Right atrium auricular region (tissue), 2 donors: Measurements from ENCODE around the gene EPYC. TPM values are rescaled to one million over a fixed set of nuclear protein-coding genes. Genes with fewer than 3 reads are reported as not detected.
"Not testable (repeated sequence)": the region's sequence is repeated elsewhere in the genome, so short reads cannot be mapped to it uniquely, and the experiment has no call there.

Source experiments
- DNase-seq: peaks from one replicate; pipeline ENCODE4 v3.0.0-alpha.2; 2019; ENCODE audit warnings: low spot score
- H3K27ac ChIP-seq, 2 donors: fragments of 200-600 bp; sonication (generic); 1 replicate in 1 of 2; 2 replicates in 1 of 2; pipeline ENCODE4 v1.5.1; 2016 to 2019
- H3K27me3 ChIP-seq, 2 donors: fragments of 200-600 bp; sonication (generic); one replicate each; pipeline versions ENCODE4 v1.5.1 to v1.6.0; 2017 to 2019
- H3K36me3 ChIP-seq: fragments of 200-600 bp; sonication (generic); one replicate; pipeline ENCODE4 v1.5.1; 2016
- H3K4me1 ChIP-seq, 2 donors: fragments of 200-600 bp; sonication (generic); one replicate each; pipeline versions ENCODE4 v1.5.1 to v1.6.0; 2017 to 2019
- H3K4me3 ChIP-seq, 2 donors: fragments of 200-600 bp; sonication (generic); 1 replicate in 1 of 2; 2 replicates in 1 of 2; pipeline ENCODE4 v1.5.1; 2017 to 2019; ENCODE audit warnings: mild to moderate bottlenecking in 1 of 2, moderate library complexity in 1 of 2
- H3K9me3 ChIP-seq, 2 donors: fragments of 200-600 bp; sonication (generic); one replicate each; pipeline ENCODE4 v1.5.1; 2019
- total RNA-seq, 2 donors: library from RNA; depleted of rRNA; stranded (reverse); fragments of >200 nt; gene quantifications; one replicate each; pipeline ENCODE4 v1.1.0, GENCODE V29; 2016
- TF ChIP-seq, protein P1 (sequence below), 2 donors: fragments of 200-600 bp; sonication (generic); IDR thresholded peaks; one replicate each; pipeline ENCODE4 v1.5.1; 2019; ENCODE audit warnings: antibody characterized with exemption in 2 of 2

The EPYC gene
- total RNA-seq, 2 donors from 2014 or later: not detected

DNA sequence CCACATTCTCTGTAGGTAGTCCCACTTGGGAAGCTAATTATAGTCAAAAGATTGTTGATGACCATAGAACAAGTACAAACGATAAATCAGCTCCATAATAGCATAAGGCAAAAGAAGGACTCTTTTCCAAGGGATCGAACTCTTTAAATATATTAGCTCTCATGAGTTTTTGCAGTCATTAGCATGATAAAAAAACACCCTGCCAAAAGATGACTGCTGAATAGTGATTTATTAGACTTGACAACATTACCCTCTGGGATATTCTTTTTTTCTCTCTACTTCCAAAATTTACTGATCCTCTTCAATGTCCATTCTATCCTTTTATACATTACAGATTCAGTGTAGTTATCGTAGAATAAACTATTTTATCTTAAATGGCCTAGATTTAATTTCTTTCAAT lies 14.2 kb downstream of the EPYC start:
- H3K27ac ChIP-seq: peak overlapping the region; percentile 5 to 26
- H3K36me3 ChIP-seq: no peaks in the 10 kb centered on the region
- TF ChIP-seq, protein P1, sequence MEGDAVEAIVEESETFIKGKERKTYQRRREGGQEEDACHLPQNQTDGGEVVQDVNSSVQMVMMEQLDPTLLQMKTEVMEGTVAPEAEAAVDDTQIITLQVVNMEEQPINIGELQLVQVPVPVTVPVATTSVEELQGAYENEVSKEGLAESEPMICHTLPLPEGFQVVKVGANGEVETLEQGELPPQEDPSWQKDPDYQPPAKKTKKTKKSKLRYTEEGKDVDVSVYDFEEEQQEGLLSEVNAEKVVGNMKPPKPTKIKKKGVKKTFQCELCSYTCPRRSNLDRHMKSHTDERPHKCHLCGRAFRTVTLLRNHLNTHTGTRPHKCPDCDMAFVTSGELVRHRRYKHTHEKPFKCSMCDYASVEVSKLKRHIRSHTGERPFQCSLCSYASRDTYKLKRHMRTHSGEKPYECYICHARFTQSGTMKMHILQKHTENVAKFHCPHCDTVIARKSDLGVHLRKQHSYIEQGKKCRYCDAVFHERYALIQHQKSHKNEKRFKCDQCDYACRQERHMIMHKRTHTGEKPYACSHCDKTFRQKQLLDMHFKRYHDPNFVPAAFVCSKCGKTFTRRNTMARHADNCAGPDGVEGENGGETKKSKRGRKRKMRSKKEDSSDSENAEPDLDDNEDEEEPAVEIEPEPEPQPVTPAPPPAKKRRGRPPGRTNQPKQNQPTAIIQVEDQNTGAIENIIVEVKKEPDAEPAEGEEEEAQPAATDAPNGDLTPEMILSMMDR (IDR thresholded peaks at IDR 0.05): no peak
- no peak for DNase-seq
- H3K4me1 ChIP-seq: no peaks in the 10 kb centered on the region
- H3K4me3 ChIP-seq: no peak overlapping the region
- peaks cover 0 to 6% of the 10 kb centered on the region in 2 donors for H3K9me3 ChIP-seq
- H3K27me3 ChIP-seq: no peaks in the 10 kb centered on the region

DNA sequence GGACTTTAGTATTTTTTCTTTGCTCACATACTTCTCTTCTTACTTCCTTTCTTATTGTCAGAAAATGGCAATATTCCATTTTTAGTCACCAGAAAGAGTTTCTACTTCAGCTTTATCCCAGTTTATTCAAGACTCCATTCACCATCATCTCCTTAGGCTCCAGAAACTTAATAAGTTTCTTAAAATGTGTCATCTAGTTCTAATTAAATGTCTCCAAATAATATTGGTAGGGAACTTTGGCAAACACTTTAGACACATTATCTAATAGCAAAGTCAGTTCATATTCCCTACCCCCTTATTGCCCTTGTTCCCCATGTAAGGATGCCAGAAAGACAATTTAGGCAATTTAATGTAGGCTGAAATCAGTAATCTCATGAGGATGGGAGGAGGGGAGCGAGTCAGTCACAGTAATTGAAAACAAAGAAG lies 15.1 kb downstream of the EPYC start:
- DNase-seq: no peak
- Histone ChIP-seq H3K36me3 (no peaks in the 10 kb centered on the region), H3K4me3 (no peak overlapping the region), H3K27me3 (no peaks in the 10 kb centered on the region), H3K4me1 (no peaks in the 10 kb centered on the region), H3K9me3 (peaks cover 0 to 6% of the 10 kb centered on the region in 2 donors), H3K27ac (peak overlapping the region; percentile 5 to 26)
- TF ChIP-seq, protein P1 (IDR thresholded peaks at IDR 0.05): no peak

DNA sequence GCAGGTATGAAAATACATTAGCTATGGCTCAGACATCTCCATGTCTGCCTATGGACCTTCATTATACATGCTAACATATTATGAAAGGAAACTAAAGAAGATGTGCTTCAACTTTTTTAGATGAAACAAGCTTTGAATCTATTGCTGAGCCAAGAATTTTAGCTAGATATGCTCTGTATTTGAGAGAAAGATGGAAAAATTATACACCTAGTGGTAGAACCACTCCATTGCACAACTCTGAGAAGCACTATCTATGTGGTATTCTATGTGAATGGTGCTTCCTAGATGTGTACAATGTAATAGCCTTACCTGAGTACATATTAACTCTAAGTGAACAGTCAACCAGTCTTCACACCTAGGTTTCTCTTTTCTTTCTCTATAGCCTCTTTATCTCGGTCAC lies 17.3 kb downstream of the EPYC start:
- Histone ChIP-seq H3K36me3 (no peaks in the 10 kb centered on the region), H3K27me3 (no peaks in the 10 kb centered on the region), H3K27ac (no peak overlapping the region), H3K4me3 (no peak overlapping the region), H3K4me1 (no peaks in the 10 kb centered on the region), H3K9me3 (peaks cover 0 to 6% of the 10 kb centered on the region in 2 donors)
- DNase-seq: no peak
- TF ChIP-seq, protein P1 (IDR thresholded peaks at IDR 0.05): peak in 1 of 2 donors; percentile 23

DNA sequence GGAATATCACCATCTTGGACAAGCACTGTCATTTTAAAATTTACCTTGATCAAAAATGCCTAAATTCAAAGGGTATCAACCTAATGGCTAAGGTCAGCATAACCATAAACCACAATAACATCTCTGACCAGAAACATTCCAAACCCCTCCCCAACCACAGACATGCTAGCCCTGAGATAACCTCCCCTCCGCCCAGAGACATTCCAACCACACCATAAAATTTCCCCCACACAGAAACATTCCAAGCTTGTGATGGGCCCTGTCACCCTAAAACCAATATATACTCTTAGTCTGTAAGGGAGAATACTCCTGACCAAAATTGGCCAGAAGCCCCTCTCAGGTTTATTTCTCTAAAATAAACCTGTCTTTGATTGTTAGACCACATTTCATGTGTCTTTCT lies 17.7 kb downstream of the EPYC start:
- H3K27me3 ChIP-seq: no peaks in the 10 kb centered on the region
- H3K27ac ChIP-seq: no peak overlapping the region
- TF ChIP-seq, protein P1 (IDR thresholded peaks at IDR 0.05): no peak
- no peaks in the 10 kb centered on the region for H3K36me3 ChIP-seq
- no peak overlapping the region for H3K4me3 ChIP-seq
- DNase-seq: no peak
- H3K4me1 ChIP-seq: no peaks in the 10 kb centered on the region
- H3K9me3 ChIP-seq: peaks cover 0 to 6% of the 10 kb centered on the region in 2 donors

DNA sequence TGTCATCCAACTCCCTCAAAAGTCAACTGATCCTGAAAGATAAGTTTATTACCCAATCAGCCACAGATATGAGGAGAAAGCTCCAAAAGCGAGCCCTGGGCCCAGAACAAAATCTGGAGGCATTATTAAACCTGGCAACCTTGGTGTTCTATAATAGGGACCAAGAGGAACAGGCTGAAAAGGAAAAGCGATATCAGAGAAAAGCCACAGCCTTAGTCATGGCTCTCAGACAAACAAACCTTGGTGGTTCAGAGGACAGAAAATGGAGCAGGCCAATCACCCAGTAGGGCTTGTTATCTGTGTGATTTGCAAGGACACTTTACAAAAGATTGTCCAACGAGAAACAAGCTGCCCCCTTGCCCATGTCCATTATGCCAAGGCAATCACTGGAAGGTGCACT lies 19.4 kb downstream of the EPYC start:
- not testable (repeated sequence) for H3K4me1 ChIP-seq, H3K27me3 ChIP-seq, DNase-seq, H3K36me3 ChIP-seq, H3K4me3 ChIP-seq, H3K9me3 ChIP-seq, H3K27ac ChIP-seq

DNA sequence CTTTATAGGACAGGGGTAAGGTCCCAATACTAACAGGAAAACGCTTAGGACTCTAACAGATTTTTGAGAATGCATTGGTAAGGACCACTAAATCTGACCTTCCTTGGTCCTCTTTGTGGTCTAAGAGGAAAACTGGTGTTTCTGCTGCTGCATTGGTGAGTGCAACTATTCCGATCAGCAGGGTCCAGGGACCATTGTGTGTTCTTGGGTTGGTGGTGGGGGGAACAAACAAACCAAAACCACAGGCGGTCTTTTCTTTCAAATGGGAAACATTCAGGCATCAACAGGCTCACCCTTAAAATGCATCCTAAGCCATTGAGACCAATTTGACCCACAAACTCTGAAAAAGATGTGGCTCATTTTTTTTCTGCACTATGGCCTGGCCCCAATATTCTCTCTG lies 20.7 kb downstream of the EPYC start:
- TF ChIP-seq, protein P1 (IDR thresholded peaks at IDR 0.05): no peak
- Histone ChIP-seq H3K4me1 (no peaks in the 10 kb centered on the region), H3K27ac (no peak overlapping the region), H3K36me3 (no peaks in the 10 kb centered on the region), H3K27me3 (no peaks in the 10 kb centered on the region), H3K9me3 (peaks cover 0 to 6% of the 10 kb centered on the region in 2 donors), H3K4me3 (no peak overlapping the region)
- DNase-seq: no peak
